GM19467 (cell line): ENCODE measurements around the gene RTL5.

Experiments used
- ATAC-seq: cut with Tn5 transposase; IDR thresholded peaks from one replicate; pipeline ENCODE4 v1.9.1; 2021; ENCODE audit warnings: mild to moderate bottlenecking, moderate library complexity; ENCODE audit not compliant: unreplicated experiment

The RTL5 gene

DNA sequence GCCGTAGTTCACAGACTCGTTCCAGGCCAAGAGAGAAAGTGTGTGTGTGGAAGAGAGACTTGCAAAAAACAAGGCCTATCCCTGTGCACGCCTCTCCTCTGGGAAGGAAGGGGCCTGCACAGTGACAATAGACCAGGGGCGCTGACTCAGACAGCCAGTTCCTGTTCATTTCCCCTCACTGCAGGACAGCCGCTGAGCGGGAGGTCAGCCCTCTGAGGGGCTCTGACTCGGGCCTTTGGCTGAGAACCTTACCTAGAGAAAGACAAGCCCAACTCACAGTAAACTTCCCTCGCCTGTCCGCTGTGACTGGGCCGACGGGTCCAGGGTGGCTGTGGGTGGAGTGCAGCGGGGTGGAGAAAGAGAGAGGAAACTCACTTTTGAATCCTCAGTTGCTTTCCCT lies 52.1 kb downstream of the RTL5 start:
- no peak for ATAC-seq

DNA sequence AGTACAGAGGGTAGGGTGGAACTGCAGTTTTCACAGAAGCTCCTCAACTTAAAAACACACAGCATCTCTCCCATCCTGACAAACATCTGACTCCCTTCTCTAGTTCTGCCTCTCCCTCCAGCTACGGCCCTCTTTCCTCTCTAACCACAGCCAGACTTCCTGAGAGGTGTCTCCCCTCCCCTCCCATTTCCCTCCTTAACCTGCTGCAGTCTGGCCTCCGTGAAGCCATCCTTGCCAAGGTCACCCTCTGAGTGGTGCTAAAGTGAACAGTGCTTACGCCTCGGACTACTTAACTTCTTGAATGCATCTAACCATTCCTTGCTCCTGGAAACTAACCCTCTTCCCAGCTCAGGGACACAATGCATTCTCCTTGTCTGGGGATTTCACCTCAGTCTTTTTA lies 53.3 kb downstream of the RTL5 start:
- no peak for ATAC-seq
